H9 (cell line): ENCODE measurements around the gene ZNF12. TPM values are rescaled to one million over a fixed set of nuclear protein-coding genes. Genes with fewer than 3 reads are reported as not detected.

Source experiments
- DNase-seq: peaks from one replicate; pipeline ENCODE4 v3.0.0-alpha.2; 2017
- H2AFZ ChIP-seq: one replicate; pipeline ENCODE4 v1.6.1; 2013; ENCODE audit warnings: mild to moderate bottlenecking, low read length, control low read depth, moderate library complexity
- H2AK5ac ChIP-seq: 2 replicates; pipeline ENCODE4 v1.6.1; 2013; ENCODE audit warnings: low read length, control low read depth, mixed read lengths; ENCODE audit not compliant: insufficient read length
- H2BK120ac ChIP-seq: one replicate; pipeline ENCODE4 v1.6.1; 2013; ENCODE audit warnings: low read depth, mild to moderate bottlenecking, low read length, control low read depth, inconsistent platforms; ENCODE audit not compliant: poor library complexity, severe bottlenecking
- H2BK12ac ChIP-seq: 2 replicates; pipeline ENCODE4 v1.6.1; 2013; ENCODE audit warnings: low read length, control low read depth, mixed read lengths, low read depth; ENCODE audit not compliant: insufficient read length
- H2BK15ac ChIP-seq: 2 replicates; pipeline ENCODE4 v1.6.1; 2013; ENCODE audit warnings: low read depth, low read length, control low read depth
- H2BK20ac ChIP-seq: one replicate; pipeline ENCODE4 v1.6.1; 2013; ENCODE audit warnings: low read depth, mild to moderate bottlenecking, low read length, control low read depth, inconsistent platforms; ENCODE audit not compliant: poor library complexity, severe bottlenecking
- H2BK5ac ChIP-seq: 2 replicates; pipeline ENCODE4 v1.6.1; 2013; ENCODE audit warnings: low read length, control low read depth, mixed read lengths; ENCODE audit not compliant: insufficient read length
- H3K14ac ChIP-seq: 2 replicates; pipeline ENCODE4 v1.6.1; 2013; ENCODE audit warnings: low read length, control low read depth; ENCODE audit not compliant: insufficient read depth
- H3K18ac ChIP-seq: 2 replicates; pipeline ENCODE4 v1.6.1; 2013; ENCODE audit warnings: low read depth, mild to moderate bottlenecking, mixed read lengths, low read length, control low read depth; ENCODE audit not compliant: insufficient read length
- H3K23ac ChIP-seq: 2 replicates; pipeline ENCODE4 v1.6.1; 2013; ENCODE audit warnings: low read length, control low read depth, mixed read lengths, low read depth; ENCODE audit not compliant: insufficient read length
- H3K23me2 ChIP-seq: 2 replicates; pipeline ENCODE4 v1.6.1; 2013; ENCODE audit warnings: low read depth, mild to moderate bottlenecking, mixed read lengths, low read length, control low read depth; ENCODE audit not compliant: insufficient read length, poor library complexity, severe bottlenecking
- H3K27ac ChIP-seq: 2 replicates; pipeline ENCODE4 v1.5.1; 2013; ENCODE audit warnings: low read length, control low read depth, mixed read lengths, low read depth; ENCODE audit not compliant: insufficient read length
- H3K27me3 ChIP-seq: 2 replicates; pipeline ENCODE4 v1.6.1; 2013; ENCODE audit warnings: low read length, control low read depth, inconsistent platforms; ENCODE audit not compliant: insufficient read depth
- H3K4ac ChIP-seq: 2 replicates; pipeline ENCODE4 v1.6.1; 2013; ENCODE audit warnings: low read depth, mild to moderate bottlenecking, control low read depth, inconsistent platforms, low read length, moderate library complexity
- H3K4me1 ChIP-seq: 2 replicates; pipeline ENCODE4 v1.6.1; 2013; ENCODE audit warnings: low read length, control low read depth, inconsistent platforms; ENCODE audit not compliant: insufficient read depth
- H3K4me2 ChIP-seq: 2 replicates; pipeline ENCODE4 v1.6.1; 2013; ENCODE audit warnings: low read length, control low read depth, mixed read lengths; ENCODE audit not compliant: insufficient read length, insufficient read depth
- H3K56ac ChIP-seq: 2 replicates; pipeline ENCODE4 v1.6.1; 2013; ENCODE audit warnings: low read depth, mild to moderate bottlenecking, mixed read lengths, low read length, control low read depth; ENCODE audit not compliant: insufficient read length
- H3K79me1 ChIP-seq: 2 replicates; pipeline ENCODE4 v1.6.1; 2013; ENCODE audit warnings: low read depth, mild to moderate bottlenecking, moderate library complexity, low read length, control low read depth, inconsistent platforms; ENCODE audit not compliant: insufficient read depth, poor library complexity, severe bottlenecking
- H3K79me2 ChIP-seq: 2 replicates; pipeline ENCODE4 v1.6.1; 2013; ENCODE audit warnings: low read length, control low read depth, inconsistent platforms; ENCODE audit not compliant: insufficient read depth
- H3K9ac ChIP-seq: 2 replicates; pipeline ENCODE4 v1.6.1; 2013; ENCODE audit warnings: low read length, control low read depth, mixed read lengths; ENCODE audit not compliant: insufficient read length; ENCODE audit errors: extremely low read depth
- H3K9me3 ChIP-seq: one replicate; pipeline ENCODE4 v1.6.1; 2013; ENCODE audit warnings: low read depth, low read length, inconsistent platforms; ENCODE audit not compliant: control insufficient read depth
- H3T11ph ChIP-seq: one replicate; pipeline ENCODE4 v1.6.1; 2013; ENCODE audit warnings: mild to moderate bottlenecking, low read length, control low read depth, inconsistent platforms
- H4K20me1 ChIP-seq: one replicate; pipeline ENCODE4 v1.6.1; 2013; ENCODE audit not compliant: control insufficient read depth, insufficient read length, insufficient read depth
- H4K5ac ChIP-seq: 2 replicates; pipeline ENCODE4 v1.6.1; 2013; ENCODE audit warnings: low read depth, mild to moderate bottlenecking, mixed read lengths, low read length, control low read depth; ENCODE audit not compliant: insufficient read length
- H4K8ac ChIP-seq: replicated peaks from 2 replicates; pipeline ENCODE4 v1.6.1; 2013; ENCODE audit warnings: low read length, control low read depth, mixed read lengths, low read depth; ENCODE audit not compliant: insufficient read length
- H4K91ac ChIP-seq: 2 replicates; pipeline ENCODE4 v1.6.1; 2013; ENCODE audit warnings: low read depth, mild to moderate bottlenecking, moderate library complexity, mixed read lengths, low read length, control low read depth; ENCODE audit not compliant: insufficient read length
- H3K27ac Mint-ChIP-seq, 3 experiments: 2 replicates in 2 of 3; 3 replicates in 1 of 3; pipeline ENCODE4 v1.8.0; 2020 to 2021; ENCODE audit warnings: mixed read lengths in 3 of 3, mild to moderate bottlenecking in 1 of 3, moderate library complexity in 1 of 3
- H3K27me3 Mint-ChIP-seq: 2 replicates; pipeline ENCODE4 v1.8.0; 2021; ENCODE audit warnings: low read depth, mild to moderate bottlenecking, moderate library complexity, mixed read lengths
- H3K36me3 Mint-ChIP-seq, 3 experiments: 2 replicates in 2 of 3; 3 replicates in 1 of 3; pipeline ENCODE4 v1.8.0; 2020 to 2021; ENCODE audit warnings: low read depth in 3 of 3, mixed read lengths in 3 of 3; ENCODE audit not compliant: insufficient read depth in 1 of 3
- H3K4me1 Mint-ChIP-seq, 2 experiments: 2 replicates each; pipeline ENCODE4 v1.8.0; 2020; ENCODE audit warnings: mixed read lengths in 2 of 2
- H3K4me3 Mint-ChIP-seq, 2 experiments: 2 replicates in 1 of 2; 3 replicates in 1 of 2; pipeline ENCODE4 v1.8.0; 2020 to 2021; ENCODE audit warnings: mild to moderate bottlenecking in 2 of 2, mixed read lengths in 2 of 2, moderate library complexity in 1 of 2
- H3K9me3 Mint-ChIP-seq, 2 experiments: 2 replicates in 1 of 2; 3 replicates in 1 of 2; pipeline ENCODE4 v1.8.0; 2020; ENCODE audit warnings: mild to moderate bottlenecking in 2 of 2, mixed read lengths in 2 of 2, moderate library complexity in 1 of 2
- CTCF ChIP-seq: fragments of 200-600 bp; sonication (generic); conservative IDR thresholded peaks from 3 replicates; pipeline ENCODE4 v1.8.0; 2021; ENCODE audit warnings: antibody characterized with exemption, mild to moderate bottlenecking
- WGBS: extraction: QIAGEN DNeasy Blood & Tissue Kit; methylation state at CpG from one replicate; pipeline ENCODE4 v1.1.7; 2013; ENCODE audit warnings: missing lambda C conversion rate, low lambda C conversion rate, mixed read lengths; ENCODE audit not compliant: insufficient read length; ENCODE audit errors: extremely low coverage; 5-methylcytosine and 5-hydroxymethylcytosine counted together
- total RNA-seq: library from RNA; stranded (reverse); gene quantifications from 2 replicates; pipeline ENCODE4 v1.2.1, GENCODE V29; 2021

Gene ZNF12
- total RNA-seq, 1 experiment from 2014 or later, result 19.1 TPM

- Mint-ChIP-seq H3K4me3 (no peak overlapping the region), H3K27me3 (no peaks in the 10 kb centered on the region), H3K27ac (no peak overlapping the region), H3K36me3 (peaks cover 3 to 41% (median 14%) of the 10 kb centered on the region in 3 experiments; a peak in 4 of 7 replicates), H3K4me1 (peaks cover 8 to 9% of the 10 kb centered on the region in 2 experiments), H3K9me3 (no peaks in the 10 kb centered on the region)
- Histone ChIP-seq H3K56ac (no peak overlapping the region), H3K9me3 (no peaks in the 10 kb centered on the region), H3K4me2 (no peak overlapping the region), H2BK5ac (no peak overlapping the region), H3K27me3 (no peaks in the 10 kb centered on the region), H4K5ac (no peak overlapping the region), H3K14ac (no peak overlapping the region), H3K23ac (no peak overlapping the region), H3K23me2 (no peaks in the 10 kb centered on the region), H3K27ac (no peak overlapping the region), H3T11ph (no peak overlapping the region), H3K79me1 (no peaks in the 10 kb centered on the region), H2AK5ac (no peak overlapping the region), H2BK15ac (no peak overlapping the region), H2BK20ac (no peak overlapping the region), H2BK12ac (no peak overlapping the region), H4K20me1 (no peaks in the 10 kb centered on the region), H3K18ac (no peak overlapping the region), H3K79me2 (no peaks in the 10 kb centered on the region), H4K8ac (no peak overlapping the region), H4K91ac (no peak overlapping the region), H3K9ac (no peak overlapping the region), H2BK120ac (no peak overlapping the region), H2AFZ (no peak overlapping the region), H3K4me1 (no peaks in the 10 kb centered on the region), H3K4ac (no peak overlapping the region)
- no CpG with 5 or more reads among the region's 21 CpGs for WGBS
- TF ChIP-seq CTCF, result no peak
- no peak for DNase-seq
Measured at GRCh38 chr7:6643915-6644625, 62.7 kb downstream of the ZNF12 start.
